Ureter (tissue), 1 donor: ENCODE measurements around the gene ZFR. TPM values are rescaled to one million over a fixed set of nuclear protein-coding genes. Genes with fewer than 3 reads are reported as not detected.
A peak's percentile ranks its signal among the peaks of the same experiment; 100 is the strongest.
"Not testable (repeated sequence)": the region's sequence is repeated elsewhere in the genome, so short reads cannot be mapped to it uniquely, and the experiment has no call there.

Experiments
- DNase-seq: peaks from one replicate; pipeline ENCODE4 v3.0.0-alpha.2; 2020; ENCODE audit warnings: low spot score
- total RNA-seq: library from RNA; stranded (reverse); gene quantifications from one replicate; pipeline ENCODE4 v1.2.4, GENCODE V29; 2023
- donor health status: DM: yes; HTN: yes; CAD: no.

The ZFR gene
- total RNA-seq, 1 donor from 2014 or later: 85.1 TPM

GRCh38 chr5:32322882-32323281 is 121.7 kb downstream of the ZFR start:
- DNase-seq: no peak

- DNase-seq: not testable (repeated sequence)
These were observed 122.8 kb downstream of the ZFR start for GRCh38 chr5:32321787-32322186.

- no peak for DNase-seq
These were observed 124.0 kb downstream of the ZFR start for GRCh38 chr5:32320576-32320975.

- no peak for DNase-seq
These were observed 124.5 kb downstream of the ZFR start for GRCh38 chr5:32319926-32320543.

GRCh38 chr5:32319392-32319791 is 125.1 kb downstream of the ZFR start:
- no peak for DNase-seq

GRCh38 chr5:32317041-32317440 is 127.5 kb downstream of the ZFR start:
- no peak for DNase-seq

GRCh38 chr5:32315221-32316014 is 129.1 kb downstream of the ZFR start:
- DNase-seq: no peak

GRCh38 chr5:32314658-32315057 is 129.9 kb downstream of the ZFR start:
- no peak for DNase-seq

- not testable (repeated sequence) for DNase-seq
These were observed 130.4 kb downstream of the ZFR start for GRCh38 chr5:32314152-32314488.

GRCh38 chr5:32312595-32313332 is 131.8 kb downstream of the ZFR start, which contains the start of gene MTMR12:
Gene MTMR12 (minus strand): TSS chr5:32312939. CDS start chr5:32312838, 101 bp downstream.
- DNase-seq: peak; percentile 100

GRCh38 chr5:32312197-32312594 is 132.3 kb downstream of the ZFR start:
- peak; percentile 65 for DNase-seq

GRCh38 chr5:32311404-32312196 is 132.9 kb downstream of the ZFR start:
- DNase-seq: no peak

- DNase-seq: no peak
These were observed 134.8 kb downstream of the ZFR start for GRCh38 chr5:32309761-32310160.

- DNase-seq: no peak
These were observed 135.6 kb downstream of the ZFR start for GRCh38 chr5:32308946-32309345.

GRCh38 chr5:32307769-32308194 is 136.8 kb downstream of the ZFR start:
- no peak for DNase-seq

- no peak for DNase-seq
These were observed 139.9 kb downstream of the ZFR start for GRCh38 chr5:32304622-32305021.

Other genes with a start within 250 kb of the ZFR start
- 33.4 TPM for gene MTMR12, start 131.8 kb downstream of the ZFR start, total RNA-seq
- 138 TPM for gene SUB1, start 140.8 kb upstream of the ZFR start, total RNA-seq